Esophagus (tissue), 2 donors: ENCODE measurements around the gene HM13. TPM values are rescaled to one million over a fixed set of nuclear protein-coding genes. Genes with fewer than 3 reads are reported as not detected.
"Not testable (repeated sequence)": the region's sequence is repeated elsewhere in the genome, so short reads cannot be mapped to it uniquely, and the experiment has no call there.

Experiments
- H3K27ac ChIP-seq, 2 donors: one replicate each; pipeline ENCODE4 v1.5.1; 2013; ENCODE audit warnings: low read depth in 2 of 2, mild to moderate bottlenecking in 2 of 2, inconsistent platforms in 1 of 2, low read length in 1 of 2, moderate library complexity in 1 of 2
- H3K27me3 ChIP-seq, 2 donors: one replicate each; pipeline ENCODE4 v1.6.1; 2013; ENCODE audit warnings: low read length in 2 of 2, control low read depth in 1 of 2, mild to moderate bottlenecking in 1 of 2; ENCODE audit not compliant: insufficient read depth in 2 of 2, control insufficient read depth in 1 of 2
- H3K36me3 ChIP-seq, 2 donors: one replicate each; pipeline ENCODE4 v1.6.1; 2013; ENCODE audit warnings: low read length in 1 of 2; ENCODE audit not compliant: control insufficient read depth in 2 of 2, insufficient read depth in 2 of 2
- H3K4me1 ChIP-seq, 2 donors: one replicate each; pipeline ENCODE4 v1.6.1; 2013; ENCODE audit warnings: low read length in 1 of 2; ENCODE audit not compliant: control insufficient read depth in 2 of 2, insufficient read depth in 2 of 2
- H3K4me3 ChIP-seq, 2 donors: one replicate each; pipeline ENCODE4 v1.5.1; 2013; ENCODE audit warnings: low read length in 2 of 2, mild to moderate bottlenecking in 2 of 2, low read depth in 1 of 2, moderate library complexity in 1 of 2
- H3K9me3 ChIP-seq, 2 donors: one replicate each; pipeline ENCODE4 v1.6.1; 2013; ENCODE audit warnings: mild to moderate bottlenecking in 2 of 2, low read depth in 1 of 2, low read length in 1 of 2, moderate library complexity in 1 of 2; ENCODE audit not compliant: control insufficient read depth in 2 of 2, insufficient read depth in 1 of 2
- WGBS, 2 donors: extraction: QIAGEN DNeasy Blood & Tissue Kit; methylation state at CpG; one replicate each; pipeline ENCODE4 v1.1.7; 2013; 5-methylcytosine and 5-hydroxymethylcytosine counted together
- polyA plus RNA-seq, 2 donors: library from polyadenylated mRNA; stranded (reverse); fragments of 200-250 nt; gene quantifications; one replicate each; pipeline ENCODE4 v1.2.3, GENCODE V29; 2013
- donor health status: healthy with polysubstance abuse.
- donor health status: Bipolar disorder and iron deficiency.

HM13 gene
- polyA plus RNA-seq, 2 donors: 167 to 272 TPM

GRCh38 chr20:31577194-31577593, 63.0 kb downstream of the HM13 start:
- 86 to 90% methylated on average over 9 of the region's 9 CpGs for WGBS, 2 donors
- H3K27me3 ChIP-seq: no peaks in the 10 kb centered on the region
- H3K27ac ChIP-seq: no peak overlapping the region
- no peaks in the 10 kb centered on the region for H3K36me3 ChIP-seq
- H3K4me1 ChIP-seq: peaks cover 0 to 5% of the 10 kb centered on the region in 2 donors
- H3K9me3 ChIP-seq: no peaks in the 10 kb centered on the region
- no peak overlapping the region for H3K4me3 ChIP-seq

GRCh38 chr20:31578448-31579138, 64.4 kb downstream of the HM13 start:
- WGBS, 2 donors: 94 to 96% methylated on average over 42 to 43 of the region's 43 CpGs
- Histone ChIP-seq H3K36me3 (no peaks in the 10 kb centered on the region), H3K9me3 (no peaks in the 10 kb centered on the region), H3K4me3 (no peak overlapping the region), H3K27ac (no peak overlapping the region), H3K27me3 (no peaks in the 10 kb centered on the region), H3K4me1 (no peaks in the 10 kb centered on the region)

GRCh38 chr20:31579245-31579644, 65.0 kb downstream of the HM13 start:
- Histone ChIP-seq H3K4me1 (no peaks in the 10 kb centered on the region), H3K36me3 (no peaks in the 10 kb centered on the region), H3K27me3 (no peaks in the 10 kb centered on the region), H3K4me3 (no peak overlapping the region), H3K9me3 (no peaks in the 10 kb centered on the region), H3K27ac (no peak overlapping the region)
- 93 to 94% methylated on average over 6 of the region's 6 CpGs for WGBS, 2 donors

GRCh38 chr20:31579941-31580651, 65.9 kb downstream of the HM13 start:
- not testable (repeated sequence) for H3K4me3 ChIP-seq, H3K4me1 ChIP-seq, H3K9me3 ChIP-seq, H3K27me3 ChIP-seq, H3K36me3 ChIP-seq, H3K27ac ChIP-seq
- WGBS, 2 donors: 96 to 97% methylated on average over 17 of the region's 17 CpGs

DNA sequence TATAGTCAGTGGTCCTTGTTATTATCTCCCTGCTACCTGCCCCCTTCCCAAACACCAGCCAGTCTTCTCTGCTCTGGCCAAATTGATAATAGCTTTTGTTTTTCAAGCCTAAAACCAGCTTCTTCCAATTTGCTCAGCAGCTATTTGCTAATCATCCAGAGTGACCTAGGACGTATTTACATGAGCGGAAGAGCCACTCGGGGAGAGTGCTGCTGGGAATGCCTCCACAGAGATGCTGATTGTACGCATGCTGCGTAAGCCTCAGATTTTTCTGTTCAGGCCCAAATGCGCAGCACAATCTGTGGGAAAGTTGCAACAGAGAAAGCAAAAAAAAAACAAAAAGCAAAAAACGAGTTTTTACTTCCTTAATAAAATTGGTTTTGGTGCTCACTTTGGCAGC, 66.5 kb downstream of the HM13 start:
- Histone ChIP-seq H3K9me3 (no peaks in the 10 kb centered on the region), H3K27me3 (no peaks in the 10 kb centered on the region), H3K36me3 (no peaks in the 10 kb centered on the region), H3K4me1 (no peaks in the 10 kb centered on the region), H3K27ac (no peak overlapping the region), H3K4me3 (no peak overlapping the region)
- 86% methylated on average over 7 of the region's 7 CpGs for WGBS, 2 donors

DNA sequence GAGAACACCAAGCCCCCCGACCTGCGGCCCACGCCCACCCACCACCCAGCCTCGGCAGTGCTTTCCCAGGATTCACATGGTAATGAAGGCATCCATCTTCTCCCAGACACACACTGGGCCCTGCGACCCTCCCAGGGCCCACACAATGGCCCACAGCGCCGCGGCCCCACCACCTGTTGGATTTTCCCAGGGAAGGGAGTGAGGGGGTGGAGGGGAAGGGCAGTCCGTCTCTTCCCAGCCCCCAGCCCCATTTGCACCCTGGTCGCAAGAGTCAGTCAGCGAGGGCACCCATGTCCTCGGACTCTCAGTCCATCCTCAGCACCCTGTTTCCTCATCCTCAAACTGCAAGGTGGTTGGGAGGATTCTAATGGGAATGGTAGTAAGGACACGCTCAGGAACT, 67.1 kb downstream of the HM13 start:
- no peaks in the 10 kb centered on the region for H3K36me3 ChIP-seq
- H3K9me3 ChIP-seq: no peaks in the 10 kb centered on the region
- H3K4me1 ChIP-seq: no peaks in the 10 kb centered on the region
- H3K4me3 ChIP-seq: no peak overlapping the region
- 81 to 87% methylated on average over 13 of the region's 13 CpGs for WGBS, 2 donors
- H3K27me3 ChIP-seq: no peaks in the 10 kb centered on the region
- no peak overlapping the region for H3K27ac ChIP-seq

DNA sequence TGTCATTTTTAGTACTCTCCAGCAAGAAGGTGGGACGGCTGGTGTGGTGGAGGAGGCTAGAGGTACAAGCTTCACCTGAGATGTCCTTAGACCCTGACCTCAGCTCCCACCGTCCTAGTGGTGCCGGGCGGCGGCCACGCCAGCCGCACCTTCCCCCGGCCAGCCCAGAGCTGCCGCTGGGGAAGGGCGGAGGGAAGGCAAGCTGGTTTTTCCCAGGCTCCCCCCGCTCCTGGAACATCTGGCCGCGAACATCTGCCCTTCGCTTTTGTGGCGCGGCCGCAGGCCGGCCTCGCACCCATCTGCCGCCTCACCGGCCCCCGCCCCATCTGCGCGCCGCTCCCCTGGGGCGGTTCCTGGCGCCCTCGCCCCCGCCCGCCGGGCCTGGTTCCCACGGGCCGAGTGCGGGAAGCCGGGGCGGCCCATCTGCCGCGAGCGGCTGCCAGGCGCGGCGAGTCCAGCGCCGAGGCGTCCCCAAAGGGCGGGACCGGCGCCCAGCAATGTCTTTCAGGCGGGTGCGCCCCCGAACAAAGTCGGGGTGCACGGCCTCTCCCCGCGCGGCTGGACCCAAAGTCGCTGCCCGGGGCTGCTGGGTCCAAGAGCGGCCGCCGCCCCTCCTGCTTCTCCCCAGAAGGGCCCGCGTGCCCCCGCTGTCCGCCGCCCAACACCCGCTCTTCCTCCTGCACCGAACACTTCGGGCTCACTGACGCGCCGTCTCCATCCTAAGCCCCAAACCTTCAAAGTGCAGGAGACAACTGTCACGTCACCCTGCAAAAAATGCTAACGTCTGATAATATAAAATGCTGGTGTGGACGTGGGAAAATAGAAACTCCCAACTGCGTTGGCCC, 73.5 kb downstream of the HM13 start:
- H3K4me3 ChIP-seq: peak overlapping the region; percentile 21 to 43
- H3K27ac ChIP-seq: peak overlapping the region; percentile 87 to 97
- H3K4me1 ChIP-seq: peaks cover 0 to 4% of the 10 kb centered on the region in 2 donors
- no peaks in the 10 kb centered on the region for H3K36me3 ChIP-seq
- H3K9me3 ChIP-seq: no peaks in the 10 kb centered on the region
- 2 to 5% methylated on average over 66 to 76 of the region's 76 CpGs for WGBS, 2 donors
- no peaks in the 10 kb centered on the region for H3K27me3 ChIP-seq

DNA sequence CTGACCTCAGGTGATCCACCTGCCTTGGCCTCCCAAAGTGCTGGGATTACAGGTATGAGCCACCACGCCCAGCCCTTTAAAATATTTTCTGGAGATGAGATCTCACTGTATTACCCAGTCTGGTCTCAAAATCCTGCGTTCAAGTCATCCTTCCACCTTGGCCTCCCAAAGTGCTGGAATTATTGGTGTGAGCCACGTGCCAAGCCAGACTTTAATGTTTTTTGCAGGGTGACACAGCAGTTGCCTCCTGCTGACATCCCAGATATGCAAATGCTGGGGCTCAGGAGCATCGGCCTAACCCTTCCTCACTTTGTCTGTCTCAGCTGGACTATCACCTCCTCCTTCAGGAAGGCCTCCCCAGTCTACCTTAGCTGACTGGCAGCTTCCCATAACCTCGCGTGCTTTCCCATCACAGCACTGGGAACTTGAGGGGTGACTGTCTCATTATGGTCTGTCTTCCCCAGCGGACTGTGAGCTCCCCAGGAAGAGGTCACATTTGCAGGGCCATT, 76.5 kb downstream of the HM13 start:
- WGBS, 2 donors: 85 to 87% methylated on average over 7 of the region's 7 CpGs
- Histone ChIP-seq H3K4me3 (no peak overlapping the region), H3K27ac (peak overlapping the region; percentile 68 to 91), H3K9me3 (no peaks in the 10 kb centered on the region), H3K27me3 (no peaks in the 10 kb centered on the region), H3K36me3 (no peaks in the 10 kb centered on the region), H3K4me1 (peaks cover 3 to 20% of the 10 kb centered on the region in 2 donors)

DNA sequence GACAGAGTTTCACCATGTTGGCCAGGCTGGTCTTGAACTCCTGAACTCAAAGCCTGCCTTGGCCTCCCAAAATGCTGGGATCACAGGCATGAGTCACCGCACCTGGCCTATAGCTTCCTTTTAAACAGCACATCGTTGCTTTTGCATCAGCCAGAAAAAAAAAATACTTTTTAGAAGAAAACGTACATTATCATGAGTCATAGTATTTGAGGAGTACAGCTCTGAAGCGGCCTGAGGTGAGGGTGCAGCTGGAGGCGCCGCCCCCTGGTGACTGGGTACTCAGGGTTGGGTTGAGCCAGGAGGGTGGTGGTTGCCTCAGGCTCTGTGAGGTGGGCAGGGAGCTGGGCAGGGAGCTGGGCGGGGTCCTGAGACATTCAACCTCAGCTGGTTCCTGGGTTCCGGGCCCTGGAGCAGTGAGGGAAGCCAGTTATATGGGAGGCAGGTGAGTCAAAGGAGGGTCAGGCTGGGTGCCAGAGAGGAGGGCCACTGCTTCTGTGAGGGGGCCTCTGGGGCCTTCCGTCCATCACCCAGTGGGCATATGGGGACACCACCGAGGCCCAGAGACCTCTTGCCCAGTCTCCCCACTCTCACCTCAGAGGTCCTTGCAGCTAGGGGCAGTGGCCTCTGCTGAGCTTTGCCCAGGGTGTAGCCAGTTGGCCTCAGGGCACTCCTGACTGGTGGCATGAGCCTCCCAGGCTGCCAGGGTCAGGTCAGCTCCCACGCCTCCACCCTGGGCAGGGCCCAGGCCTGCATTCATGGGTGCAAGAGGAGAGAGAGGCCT, 79.2 kb downstream of the HM13 start:
- H3K4me3 ChIP-seq: no peak overlapping the region
- no peaks in the 10 kb centered on the region for H3K9me3 ChIP-seq
- no peaks in the 10 kb centered on the region for H3K36me3 ChIP-seq
- peaks cover 3 to 22% of the 10 kb centered on the region in 2 donors for H3K4me1 ChIP-seq
- no peaks in the 10 kb centered on the region for H3K27me3 ChIP-seq
- peak overlapping the region; percentile 95 to 99 for H3K27ac ChIP-seq
- WGBS, 2 donors: 50 to 61% methylated on average over 11 of the region's 11 CpGs
